ENCODE results near the gene KPNA5. TPM values are rescaled to one million over a fixed set of nuclear protein-coding genes. Genes with fewer than 3 reads are reported as not detected.
A peak's percentile ranks its signal among the peaks of the same experiment; 100 is the strongest.

Gene KPNA5
- polyA plus RNA-seq, 10 donors = 8.3 to 15.2 (median 12.1) TPM

DNA sequence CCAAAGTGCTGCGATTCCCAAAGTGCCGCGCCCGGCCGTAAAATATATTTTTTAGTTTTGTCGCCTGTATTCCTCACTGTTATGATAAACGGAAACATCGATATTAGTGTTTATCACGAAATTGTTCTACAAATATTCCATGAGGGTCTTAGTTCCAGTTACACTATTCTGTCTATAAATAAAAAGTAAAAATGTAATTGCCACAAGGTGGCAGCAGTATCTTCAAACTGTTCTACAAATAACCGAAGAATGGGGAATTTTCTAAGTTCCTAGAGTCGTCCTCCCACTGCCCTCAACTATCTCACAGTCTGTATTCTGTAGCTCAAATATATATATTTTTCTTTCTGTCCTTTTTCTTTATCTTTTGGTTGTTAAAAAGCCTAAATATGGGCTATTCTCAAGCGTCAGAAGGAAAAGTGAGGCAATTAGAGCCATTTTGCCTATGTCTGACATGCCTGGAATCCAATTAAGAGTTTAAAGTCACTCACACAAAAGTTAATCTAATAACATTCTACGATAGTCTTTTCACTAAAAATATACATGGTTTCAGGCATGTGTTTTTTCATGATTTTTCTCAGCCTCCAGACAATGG is 98.7 kb downstream of the KPNA5 start:
- DNase-seq = peak in 2 of 3 donors; percentile 34 to 67

DNA sequence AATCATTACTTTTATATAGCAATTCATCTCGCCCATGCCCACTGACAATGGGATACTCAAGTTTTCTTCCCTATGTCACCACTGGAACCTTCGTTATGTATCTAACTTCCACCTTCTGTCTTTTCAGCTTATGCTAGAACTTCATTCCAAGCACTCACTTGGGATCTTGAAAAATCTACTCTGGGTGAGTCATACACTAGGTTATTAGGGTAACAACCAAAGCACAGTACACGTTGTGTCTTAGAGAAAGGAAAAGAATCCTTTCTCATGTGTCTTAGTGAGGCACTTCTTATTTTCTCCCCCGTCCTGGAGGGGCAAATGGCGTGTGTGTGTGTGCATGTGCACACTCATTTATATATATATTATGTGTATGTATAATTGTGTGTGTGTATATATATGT is 102.8 kb downstream of the KPNA5 start:
- DNase-seq = no peak

Other genes with a start within 250 kb of the KPNA5 start
- 1 to 10 TPM; 2.1 to 4.7 (median 4.0) TPM for gene CALHM6, start 219.8 kb upstream of the KPNA5 start, polyA plus RNA-seq (ENCODE audit: insufficient read length in 10 of 10)
- gene CALHM5, start 169.6 kb upstream of the KPNA5 start, polyA plus RNA-seq (ENCODE audit: insufficient read length in 10 of 10) = 1 to 10 TPM; 2.6 to 3.7 (median 3.1) TPM
- under 1 TPM in 5 of 10 donors, not detected in 5; 0.05 to 0.24 (median 0.11) TPM for gene TRAPPC3L, start 135.5 kb upstream of the KPNA5 start, polyA plus RNA-seq (ENCODE audit: insufficient read length in 10 of 10)
- gene CALHM4, start 127.5 kb upstream of the KPNA5 start, polyA plus RNA-seq (ENCODE audit: insufficient read length in 10 of 10) = under 1 TPM in 1 of 10 donors, not detected in 9; 0.16 TPM
- gene RWDD1, start 109.7 kb upstream of the KPNA5 start, polyA plus RNA-seq (ENCODE audit: insufficient read length in 10 of 10) = 10 to 100 TPM; 44.3 to 69.6 (median 57.9) TPM
- gene RSPH4A, start 64.7 kb upstream of the KPNA5 start, polyA plus RNA-seq (ENCODE audit: insufficient read length in 10 of 10) = under 1 TPM; 0.29 to 0.91 (median 0.55) TPM
- 10 to 100 TPM in 4 of 10 donors, 1 to 10 TPM in 6; 6.6 to 11.4 (median 9.5) TPM for gene ZUP1, start 12.4 kb upstream of the KPNA5 start, polyA plus RNA-seq (ENCODE audit: insufficient read length in 10 of 10)
- gene FAM162B, start 84.5 kb downstream of the KPNA5 start, polyA plus RNA-seq (ENCODE audit: insufficient read length in 10 of 10) = 1 to 10 TPM; 5.0 to 9.4 (median 6.5) TPM
- not detected for gene GPRC6A, start 147.9 kb downstream of the KPNA5 start, polyA plus RNA-seq (ENCODE audit: insufficient read length in 10 of 10)
- gene RFX6, start 196.0 kb downstream of the KPNA5 start, polyA plus RNA-seq (ENCODE audit: insufficient read length in 10 of 10) = under 1 TPM in 2 of 10 donors, not detected in 8; 0.04 to 0.07 TPM

Measured in muscle of back (tissue), 11 donors.